ENCODE data around the gene ACSS3.

Gene ACSS3

GRCh38 chr12:81083018-81083417 lies 5.1 kb downstream of the ACSS3 start:
- no peak for DNase-seq (ENCODE audit: low spot score)
- Histone ChIP-seq H3K27ac (no peak overlapping the region), H3K4me3 (no peak overlapping the region)
- no peak for TF ChIP-seq CTCF (IDR thresholded peaks at IDR 0.05)

GRCh38 chr12:81083906-81084513 lies 6.1 kb downstream of the ACSS3 start:
- Histone ChIP-seq H3K27ac (no peak overlapping the region), H3K4me3 (no peak overlapping the region)
- no peak for DNase-seq (ENCODE audit: low spot score)

GRCh38 chr12:81084811-81085350 lies 7.0 kb downstream of the ACSS3 start:
- no peak for DNase-seq (ENCODE audit: low spot score)
- H3K27ac ChIP-seq, result peak overlapping the region in 1 of 2 donors; percentile 32
- H3K4me3 ChIP-seq, result no peak overlapping the region
- TF ChIP-seq CTCF (IDR thresholded peaks at IDR 0.05), result no peak

More at GRCh38 chr12:81083906-81084513, 6.1 kb downstream of the ACSS3 start:
- TF ChIP-seq CTCF (IDR thresholded peaks at IDR 0.05), result no peak

GRCh38 chr12:81085832-81086231 lies 8.0 kb downstream of the ACSS3 start:
- DNase-seq (ENCODE audit: low spot score), result no peak
- Histone ChIP-seq H3K27ac (no peak overlapping the region), H3K4me3 (no peak overlapping the region)
- no peak for TF ChIP-seq CTCF (IDR thresholded peaks at IDR 0.05)

GRCh38 chr12:81086342-81086741 lies 8.5 kb downstream of the ACSS3 start:
- TF ChIP-seq CTCF (IDR thresholded peaks at IDR 0.05), result no peak
- Histone ChIP-seq H3K27ac (no peak overlapping the region), H3K4me3 (no peak overlapping the region)
- no peak for DNase-seq (ENCODE audit: low spot score)

- no peak for DNase-seq (ENCODE audit: low spot score)
- H3K27ac ChIP-seq, result no peak overlapping the region
- TF ChIP-seq CTCF (IDR thresholded peaks at IDR 0.05), result no peak
- H3K4me3 ChIP-seq, result no peak overlapping the region
These were observed 10.3 kb downstream of the ACSS3 start for GRCh38 chr12:81088221-81088620.

GRCh38 chr12:81089412-81089811 lies 11.5 kb downstream of the ACSS3 start:
- Histone ChIP-seq H3K4me3 (no peak overlapping the region), H3K27ac (no peak overlapping the region)
- no peak for DNase-seq (ENCODE audit: low spot score)
- TF ChIP-seq CTCF (IDR thresholded peaks at IDR 0.05), result no peak
